HG03558 (cell line): ENCODE data around the gene TRABD.
"Not testable (repeated sequence)": the region's sequence is repeated elsewhere in the genome, so short reads cannot be mapped to it uniquely, and the experiment has no call there.

Experiments used
- ATAC-seq: cut with Tn5 transposase; IDR thresholded peaks from one replicate; pipeline ENCODE4 v1.9.1; 2021; ENCODE audit warnings: moderate number of reproducible peaks; ENCODE audit not compliant: unreplicated experiment; ENCODE audit errors: extremely low read depth

The TRABD gene, protein sequence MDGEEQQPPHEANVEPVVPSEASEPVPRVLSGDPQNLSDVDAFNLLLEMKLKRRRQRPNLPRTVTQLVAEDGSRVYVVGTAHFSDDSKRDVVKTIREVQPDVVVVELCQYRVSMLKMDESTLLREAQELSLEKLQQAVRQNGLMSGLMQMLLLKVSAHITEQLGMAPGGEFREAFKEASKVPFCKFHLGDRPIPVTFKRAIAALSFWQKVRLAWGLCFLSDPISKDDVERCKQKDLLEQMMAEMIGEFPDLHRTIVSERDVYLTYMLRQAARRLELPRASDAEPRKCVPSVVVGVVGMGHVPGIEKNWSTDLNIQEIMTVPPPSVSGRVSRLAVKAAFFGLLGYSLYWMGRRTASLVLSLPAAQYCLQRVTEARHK

DNA sequence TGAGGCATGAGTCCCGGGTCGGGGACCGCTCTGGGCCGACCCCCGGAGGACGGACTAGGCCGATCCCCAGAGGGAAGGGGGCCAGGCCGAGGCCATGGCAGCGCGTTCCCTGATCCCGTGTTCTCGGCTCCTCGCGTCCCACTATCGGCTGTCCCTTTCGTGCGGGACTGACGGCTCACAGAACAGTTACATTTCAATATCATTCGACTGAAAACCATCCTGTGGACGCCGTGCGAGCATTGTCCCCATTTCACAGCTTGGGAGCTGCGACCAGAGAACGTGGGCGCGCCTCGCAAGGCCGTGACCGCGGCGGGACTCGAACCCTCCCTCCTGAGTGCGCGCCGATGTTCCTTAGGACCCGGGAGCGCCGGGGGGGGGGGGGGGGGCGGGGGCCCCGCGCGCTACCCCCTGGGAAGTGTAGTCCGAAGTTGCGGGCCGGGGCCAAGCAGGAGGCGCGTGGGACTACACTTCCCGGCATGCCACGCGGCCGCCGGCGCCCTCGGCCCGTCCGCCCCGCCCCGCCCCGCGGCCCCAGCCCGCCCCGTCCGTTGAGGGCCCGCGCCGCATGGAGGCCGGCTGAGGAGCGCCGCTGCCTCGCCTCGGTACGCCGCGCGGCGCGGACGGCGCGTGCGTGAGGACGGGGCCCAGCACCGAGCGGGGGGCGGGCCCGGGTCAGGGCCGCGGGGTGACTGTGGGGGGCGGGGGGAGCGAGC is at the start of gene TRABD:
Gene TRABD (plus strand): TSS at position 539 of the 713 bp plus-strand sequence. CDS start 7,148 bp downstream, outside the sequence.
- no peak for ATAC-seq

DNA sequence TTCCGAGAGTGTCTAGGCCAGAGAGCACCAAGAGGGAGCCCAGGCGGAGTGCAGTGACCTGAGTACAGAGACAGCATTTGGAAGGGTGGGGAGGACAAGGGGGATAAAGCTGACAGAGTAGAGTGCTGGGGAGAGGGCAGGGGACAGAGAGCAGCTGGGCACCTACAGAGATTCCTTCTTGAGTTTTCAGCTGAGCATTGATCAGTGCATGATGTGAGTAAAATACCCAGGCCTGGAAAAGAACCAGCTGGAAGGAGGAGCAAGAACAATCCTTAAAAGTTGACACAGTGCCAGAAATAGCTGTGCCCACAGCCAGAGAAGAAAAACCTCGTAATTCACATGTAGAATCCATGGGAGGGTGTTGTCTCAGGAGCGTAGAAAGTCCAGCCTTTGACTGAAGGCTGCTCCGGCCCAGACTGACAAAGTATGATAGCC is 49.1 kb upstream of the TRABD start:
- ATAC-seq, result no peak

DNA sequence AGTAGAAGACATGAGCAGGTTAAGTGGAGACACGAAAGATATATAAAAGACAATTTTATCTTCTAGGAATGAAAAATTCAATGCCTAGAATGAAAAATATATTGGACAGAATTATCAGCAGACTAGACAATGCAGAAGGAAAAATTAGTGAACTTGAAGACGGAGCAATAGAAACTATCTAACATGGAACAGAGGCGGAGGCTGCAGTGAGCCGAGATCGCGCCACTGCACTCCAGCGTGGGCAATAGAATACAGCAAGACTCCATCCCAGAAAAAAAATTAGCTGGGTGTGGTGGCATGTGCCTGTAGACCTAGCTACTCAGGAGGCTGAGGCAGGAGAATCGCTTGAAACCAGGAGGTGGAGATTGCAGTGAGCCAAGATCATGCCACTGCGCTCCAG is 48.4 kb upstream of the TRABD start:
- ATAC-seq, result not testable (repeated sequence)

DNA sequence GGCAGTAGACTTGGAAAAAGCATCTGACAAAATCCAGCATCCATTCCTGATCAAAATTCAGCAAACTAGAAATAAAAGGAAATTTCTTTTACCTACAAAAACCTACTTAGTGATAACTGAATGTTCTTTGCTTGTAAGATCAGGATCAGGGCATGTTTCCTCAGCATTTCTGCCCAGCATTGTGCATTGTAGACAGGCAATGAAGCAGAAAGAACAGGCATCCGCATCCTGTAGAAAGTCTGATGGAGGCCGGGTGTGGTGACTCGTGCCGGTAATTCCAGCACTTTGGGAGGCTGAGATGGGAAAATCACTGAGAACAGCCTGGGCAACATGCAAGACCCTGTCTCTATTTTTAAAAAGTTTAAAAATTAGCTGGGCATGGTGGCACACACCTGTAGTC is 47.7 kb upstream of the TRABD start:
- no peak for ATAC-seq

DNA sequence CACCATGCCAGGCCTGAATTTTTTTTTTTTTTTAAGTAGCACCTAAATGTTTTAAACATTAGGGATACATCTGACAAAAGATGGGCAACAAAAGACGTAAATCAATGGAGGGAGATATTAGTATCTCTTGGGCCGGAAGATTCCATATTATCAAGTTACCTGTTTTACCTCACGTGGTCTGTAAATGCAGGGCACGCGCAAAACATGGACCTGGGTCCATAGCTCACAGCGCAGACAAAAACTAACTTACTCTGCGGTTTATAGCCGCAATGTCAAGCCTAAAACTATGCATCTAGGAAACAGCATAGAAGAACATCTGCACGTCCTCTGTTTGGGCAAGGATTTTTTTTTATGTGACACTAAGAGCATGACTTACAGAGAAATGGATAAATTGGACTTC is 46.7 kb upstream of the TRABD start:
- ATAC-seq, result no peak

DNA sequence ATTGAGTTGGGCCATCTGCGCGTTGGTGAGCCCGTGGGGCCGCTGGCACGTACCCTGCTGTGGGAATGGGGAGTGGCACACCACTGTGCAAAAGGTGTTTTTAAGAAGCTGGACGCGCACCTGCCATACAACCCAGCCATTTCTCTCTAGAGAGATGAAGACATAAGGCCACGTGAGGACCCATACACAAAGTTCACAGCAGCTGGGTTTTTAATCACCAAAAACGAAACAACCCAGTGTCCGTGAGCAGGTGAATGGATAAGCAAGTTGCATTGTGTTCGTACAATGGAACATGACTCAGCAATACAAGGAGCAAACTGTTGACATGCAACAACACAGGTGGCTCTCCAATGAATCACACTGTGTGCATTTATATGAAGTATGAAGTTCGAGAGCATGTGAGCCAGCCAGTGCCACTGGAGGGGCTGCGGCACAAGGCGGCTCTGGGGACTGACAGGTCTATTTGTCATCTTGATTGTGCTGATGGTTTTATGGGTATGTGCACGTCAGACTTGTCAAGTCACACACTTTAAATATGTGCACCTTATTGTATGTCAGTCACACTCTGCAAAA is 45.8 kb upstream of the TRABD start:
- no peak for ATAC-seq

DNA sequence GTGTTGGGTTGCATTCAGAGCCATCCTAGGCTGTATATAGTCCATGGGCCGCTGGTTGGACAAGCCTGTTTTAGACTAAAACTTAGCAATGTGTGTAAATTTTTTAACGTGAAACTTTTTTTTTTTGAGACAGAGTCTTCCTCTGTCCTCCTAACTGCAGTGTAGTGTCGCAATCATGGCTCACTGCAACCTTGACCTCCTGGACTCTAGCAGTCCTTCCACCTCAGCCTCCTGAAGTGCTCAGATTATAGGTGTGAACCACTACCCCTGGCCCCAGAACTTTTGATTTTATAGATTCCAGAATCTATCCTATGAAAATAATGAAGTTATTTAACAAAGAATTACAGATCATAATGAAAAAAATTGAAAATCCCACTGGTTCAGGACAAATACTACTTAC is 45.1 kb upstream of the TRABD start:
- ATAC-seq, result no peak

DNA sequence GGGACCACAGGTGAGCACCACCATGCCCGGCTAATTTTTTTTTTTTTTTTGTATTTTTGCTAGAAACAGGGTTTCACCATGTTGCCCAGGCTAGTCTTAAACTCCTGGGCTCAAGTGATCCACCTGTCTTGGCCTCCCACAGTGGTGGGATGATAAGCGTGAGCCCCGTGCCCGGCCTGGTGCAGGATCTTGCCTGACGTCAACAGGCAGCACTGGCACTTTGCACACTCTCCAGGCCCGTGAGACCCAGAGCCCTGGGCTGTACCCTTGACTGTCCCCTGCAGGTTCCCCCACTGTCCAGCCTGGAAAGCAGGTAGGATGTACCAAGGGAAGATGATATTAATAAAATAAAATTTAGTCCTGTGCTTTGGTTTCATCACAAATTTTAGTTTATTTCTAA is 44.3 kb upstream of the TRABD start:
- ATAC-seq, result no peak

DNA sequence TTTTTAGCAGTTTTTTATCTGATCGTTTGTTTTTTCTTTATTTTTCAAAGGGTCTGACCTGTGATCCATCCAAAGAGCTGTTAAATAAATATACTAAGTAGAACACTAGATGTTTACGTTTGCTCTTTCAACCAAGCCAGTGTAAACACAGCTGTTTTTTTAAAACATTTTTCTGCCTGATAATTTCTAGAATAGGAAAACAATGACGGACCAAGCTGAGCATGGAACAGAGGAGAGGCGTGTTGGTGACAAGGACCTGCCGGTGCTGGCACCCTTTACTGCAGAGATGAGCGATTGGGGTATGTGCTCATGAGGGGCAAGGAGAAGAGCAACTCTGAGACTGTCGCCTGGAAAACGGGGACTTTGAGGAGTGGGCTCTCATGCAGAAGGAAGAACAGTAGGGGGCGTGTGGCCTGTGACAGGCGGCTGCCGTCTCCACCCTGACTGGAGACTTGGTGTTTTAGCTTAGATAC is 43.8 kb upstream of the TRABD start:
- ATAC-seq, result no peak

DNA sequence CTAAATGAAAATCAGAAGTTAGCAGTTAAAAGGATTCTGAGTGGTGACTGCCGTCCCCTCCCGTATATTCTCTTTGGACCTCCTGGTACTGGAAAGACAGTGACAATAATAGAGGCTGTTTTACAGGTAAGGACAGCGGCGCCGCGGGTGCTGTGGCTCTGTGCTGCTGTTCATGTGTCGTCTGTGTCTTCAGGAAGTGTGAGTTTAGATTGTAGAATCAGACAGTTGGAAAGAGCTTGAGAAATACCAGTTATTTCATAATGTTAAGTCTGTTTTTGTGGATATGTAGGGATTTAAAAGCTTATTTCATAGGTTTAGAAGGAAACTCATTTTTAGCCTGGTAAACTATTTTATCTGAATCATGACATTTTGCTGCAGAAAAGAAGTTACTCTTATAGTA is 42.6 kb upstream of the TRABD start:
- no peak for ATAC-seq

DNA sequence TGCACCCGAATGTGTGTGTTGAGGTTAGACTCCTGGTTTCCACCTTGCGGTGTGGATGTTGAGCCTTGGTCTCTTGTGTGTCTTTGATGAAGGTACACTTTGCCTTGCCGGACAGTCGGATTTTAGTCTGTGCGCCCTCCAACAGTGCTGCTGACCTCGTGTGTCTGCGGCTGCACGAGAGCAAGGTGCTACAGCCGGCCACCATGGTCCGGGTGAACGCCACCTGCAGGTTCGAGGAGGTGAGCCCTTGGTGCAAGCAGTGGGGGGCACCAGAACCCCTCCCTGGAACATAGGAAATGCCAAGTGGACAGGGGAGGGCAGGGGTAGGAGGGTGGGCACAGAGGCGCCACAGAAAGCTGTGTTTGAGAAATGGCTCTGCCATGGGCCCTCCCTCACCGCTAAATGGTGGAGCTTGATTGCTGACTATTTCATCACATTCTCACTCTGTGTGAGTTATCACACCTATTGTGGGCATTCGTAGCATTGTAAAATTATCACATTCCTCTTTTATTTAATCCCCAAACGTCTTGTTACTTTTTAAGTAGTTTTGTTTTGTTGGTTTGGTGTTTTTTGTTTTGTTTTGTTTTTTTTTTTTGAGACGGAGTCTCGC is 41.6 kb upstream of the TRABD start:
- no peak for ATAC-seq

DNA sequence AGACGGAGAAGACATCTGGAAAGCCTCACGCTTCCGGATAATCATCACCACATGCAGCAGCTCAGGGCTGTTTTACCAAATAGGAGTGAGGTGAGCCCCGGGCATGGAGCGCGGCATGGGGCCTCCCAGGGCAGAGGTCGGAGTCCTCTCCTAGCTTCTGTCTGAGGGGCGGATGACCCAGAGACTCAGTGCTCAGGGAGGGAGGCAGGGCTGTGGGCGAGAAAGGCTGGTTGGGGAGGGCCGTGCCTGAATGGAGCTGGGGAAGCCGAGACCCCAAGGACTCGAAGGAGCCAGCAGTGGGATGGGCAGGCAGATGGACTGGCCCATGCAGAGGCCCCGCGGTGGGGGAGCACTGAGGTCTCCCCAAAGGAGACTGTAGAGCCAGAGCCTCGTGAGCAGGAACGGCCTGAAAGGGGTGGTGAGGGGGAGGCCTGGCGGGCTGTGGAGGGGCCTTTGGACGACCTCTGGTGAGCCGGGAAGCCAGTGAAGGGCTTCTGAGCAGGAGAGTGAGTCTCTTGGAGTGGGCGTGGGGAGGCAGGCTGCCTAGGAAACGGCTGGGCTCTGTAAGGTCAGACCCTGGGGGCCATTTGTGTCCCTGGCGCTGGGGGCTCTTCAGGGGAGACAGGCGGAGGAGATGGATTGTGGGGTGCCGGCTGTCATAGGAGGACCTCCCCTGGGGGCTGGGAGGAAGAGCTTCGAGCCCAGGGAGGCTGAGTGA is 39.8 kb upstream of the TRABD start:
- no peak for ATAC-seq

DNA sequence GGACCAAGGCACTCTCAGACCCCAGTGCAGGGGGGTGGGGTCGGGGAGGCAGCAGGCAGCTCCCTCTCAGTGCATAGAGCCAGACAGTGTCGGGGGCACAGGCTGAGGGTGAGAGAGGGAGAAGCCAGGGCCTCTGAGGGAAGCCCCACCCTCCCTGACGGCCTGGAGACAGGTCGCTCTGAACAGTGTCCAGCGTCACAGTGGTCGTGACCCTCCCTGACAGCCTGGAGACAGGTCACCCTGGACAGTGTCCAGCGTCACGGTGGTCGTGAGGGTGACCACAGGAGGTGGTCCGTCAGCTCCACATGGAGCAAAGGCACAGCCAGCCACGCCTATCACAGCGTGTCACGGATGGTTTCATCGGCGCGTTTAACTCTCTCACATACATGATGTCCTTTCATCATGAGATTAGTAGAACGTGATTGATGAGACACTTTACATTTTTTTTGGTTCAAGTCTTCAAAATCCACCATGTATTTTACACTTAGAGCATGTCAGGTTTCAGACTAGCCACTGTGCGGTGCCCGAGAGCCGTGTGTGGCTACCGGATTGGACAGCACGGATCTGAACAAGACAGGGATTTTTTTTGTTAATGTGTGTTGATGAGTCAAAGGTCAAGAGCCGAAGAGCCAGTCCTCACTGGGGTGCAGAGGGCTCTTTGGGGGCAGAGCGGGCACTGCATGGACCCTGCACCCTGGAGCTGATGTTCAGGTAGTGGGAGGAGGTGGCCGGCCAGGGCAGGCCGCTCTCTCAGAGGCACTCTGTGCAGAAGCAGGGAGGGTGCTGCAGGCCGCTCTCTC is 39.1 kb upstream of the TRABD start:
- no peak for ATAC-seq

DNA sequence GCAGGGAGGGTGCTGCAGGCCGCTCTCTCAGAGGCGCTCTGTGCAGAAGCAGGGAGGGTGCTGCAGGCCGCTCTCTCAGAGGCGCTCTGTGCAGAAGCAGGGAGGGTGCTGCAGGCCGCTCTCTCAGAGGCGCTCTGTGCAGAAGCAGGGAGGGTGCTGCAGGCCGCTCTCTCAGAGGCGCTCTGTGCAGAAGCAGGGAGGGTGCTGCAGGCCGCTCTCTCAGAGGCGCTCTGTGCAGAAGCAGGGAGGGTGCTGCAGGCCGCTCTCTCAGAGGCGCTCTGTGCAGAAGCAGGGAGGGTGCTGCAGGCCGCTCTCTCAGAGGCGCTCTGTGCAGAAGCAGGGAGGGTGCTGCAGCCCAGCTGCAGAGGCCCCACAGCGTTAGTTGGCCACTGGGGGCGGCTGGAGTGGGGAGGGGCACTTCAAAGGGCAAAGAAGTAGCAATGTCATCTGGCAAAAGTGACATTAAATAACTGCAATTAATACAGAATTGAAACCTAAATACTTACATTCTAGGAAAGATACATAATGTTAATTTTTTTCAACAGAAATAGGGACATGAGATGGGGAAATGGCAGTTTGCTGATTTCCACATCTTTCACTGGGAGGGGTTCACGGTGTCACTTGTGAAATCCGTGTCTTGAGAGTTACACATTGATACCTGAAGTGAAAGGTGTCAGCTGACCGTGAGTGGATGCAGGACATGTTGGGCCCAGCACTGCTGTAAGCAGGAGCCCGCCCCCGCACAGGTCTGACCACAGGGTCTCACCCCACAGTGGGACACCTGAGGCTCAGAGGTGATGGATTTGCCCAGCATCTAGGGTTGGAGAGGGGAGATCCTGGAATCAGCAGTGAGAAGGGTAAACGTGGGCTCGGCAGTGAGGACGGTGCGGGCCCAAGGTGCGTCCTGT is 38.2 kb upstream of the TRABD start:
- not testable (repeated sequence) for ATAC-seq

DNA sequence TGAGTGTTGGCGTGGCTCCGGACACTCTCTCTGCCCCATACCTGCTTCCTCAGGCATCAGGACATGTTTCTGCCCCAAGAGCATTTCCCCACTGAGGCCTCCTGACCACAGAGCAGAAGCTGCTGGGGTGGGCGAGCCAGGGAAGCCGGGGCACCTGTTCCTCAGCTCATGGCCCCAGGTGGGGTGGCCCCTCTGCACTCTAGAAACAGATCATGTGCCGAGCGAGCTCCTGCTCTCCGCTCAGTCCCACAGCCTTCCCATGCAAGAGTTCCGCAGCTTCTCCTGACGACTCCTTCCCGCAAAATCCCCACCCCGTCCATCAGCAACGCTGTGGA is 37.6 kb upstream of the TRABD start:
- ATAC-seq, result no peak

DNA sequence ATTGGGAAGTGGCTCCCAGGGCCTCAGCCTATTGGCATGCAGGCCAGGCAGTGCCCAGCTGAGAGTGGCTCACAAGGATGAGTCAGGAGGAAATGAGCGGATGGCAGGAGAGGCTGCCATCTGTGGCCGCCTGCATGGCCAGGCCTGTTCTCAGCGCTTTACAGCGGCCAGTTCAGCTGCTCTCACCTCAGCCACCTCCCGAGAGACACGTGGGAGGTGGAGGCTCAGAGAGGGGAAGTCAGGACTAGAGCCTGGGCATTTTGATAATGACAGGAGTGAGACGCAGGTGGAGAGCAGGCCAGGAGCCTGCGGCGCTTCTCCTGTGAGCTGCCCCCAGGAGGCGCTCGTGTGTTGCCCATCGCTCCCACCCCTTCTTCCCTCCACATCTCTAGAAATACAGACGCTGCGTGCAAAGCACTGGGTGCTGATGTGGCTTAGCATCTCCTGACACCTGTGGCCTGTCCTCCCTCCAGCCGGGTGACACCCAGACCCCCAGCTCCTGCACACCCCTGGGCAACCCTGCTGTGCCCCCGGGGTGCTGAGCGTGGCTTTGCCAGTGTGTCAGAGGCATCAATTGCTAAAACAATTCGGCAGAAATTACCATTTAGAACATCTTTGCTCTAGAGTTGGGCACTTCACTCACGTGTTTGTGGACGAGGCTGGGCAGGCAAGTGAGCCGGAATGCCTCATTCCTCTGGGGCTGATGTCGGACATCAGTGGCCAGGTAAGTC is 36.6 kb upstream of the TRABD start:
- ATAC-seq, result no peak

DNA sequence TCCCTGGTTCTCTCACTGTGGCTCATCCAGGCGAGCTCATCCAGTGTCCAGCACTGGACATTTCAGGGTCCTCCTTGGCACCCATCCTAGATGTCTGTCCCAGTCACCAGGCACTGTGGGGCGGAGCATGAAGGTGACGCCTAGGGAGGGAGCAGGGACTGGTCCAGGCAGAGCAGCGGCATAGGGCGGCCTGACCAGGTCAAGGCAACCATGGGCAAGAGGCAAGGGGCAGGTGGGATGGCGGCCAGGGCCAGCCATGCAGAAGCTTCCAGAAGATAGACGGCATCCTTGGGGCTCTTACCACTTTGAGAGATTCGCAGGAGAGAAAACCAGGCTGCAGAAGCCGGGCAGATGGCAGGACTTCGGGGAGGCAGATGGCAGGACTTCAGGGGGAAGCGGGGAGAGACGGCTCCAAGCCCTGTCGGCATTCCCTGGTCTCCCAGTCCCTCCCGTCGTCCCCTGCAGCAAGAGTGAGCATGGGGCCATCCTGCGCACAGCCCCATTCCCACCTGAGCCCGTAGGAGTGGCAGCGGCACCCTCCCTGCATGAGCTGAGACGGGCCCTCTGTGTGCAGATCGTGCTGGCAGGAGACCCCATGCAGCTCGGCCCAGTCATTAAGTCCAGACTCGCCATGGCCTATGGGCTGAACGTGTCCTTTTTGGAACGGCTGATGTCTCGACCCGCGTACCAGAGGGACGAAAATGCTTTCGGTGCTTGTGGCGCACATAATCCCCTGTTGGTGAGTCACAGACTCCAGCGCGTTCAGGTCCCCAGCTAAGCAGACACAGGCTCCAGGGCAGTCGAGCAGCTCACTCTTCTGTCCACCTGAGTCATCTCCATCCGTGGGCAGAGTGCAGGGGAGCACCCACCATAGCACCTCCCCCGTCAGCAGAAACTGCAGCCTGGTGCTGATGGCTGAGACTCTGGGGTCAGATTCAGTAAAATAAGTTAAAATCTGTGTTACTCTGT is 35.3 kb upstream of the TRABD start:
- ATAC-seq, result no peak
